LNCAP (cell line): Measurements from ENCODE around the gene CAPNS1.

ENCODE experiments used
- CTCF ChIP-seq: fragments of 450-650 bp; IDR thresholded peaks from 2 replicates; pipeline ENCODE4 v1.5.1; 2017; ENCODE audit warnings: mild to moderate bottlenecking

The CAPNS1 gene

GRCh38 chr19:36115453-36116343, 24.2 kb upstream of the CAPNS1 start, which contains the start of gene TBCB:
Gene TBCB (plus strand): TSS chr19:36115468. CDS start chr19:36115561, 93 bp downstream.
- no peak for TF ChIP-seq CTCF

GRCh38 chr19:36116344-36116637, 23.6 kb upstream of the CAPNS1 start:
- TF ChIP-seq CTCF = no peak

GRCh38 chr19:36120092-36120983, 19.5 kb upstream of the CAPNS1 start:
- TF ChIP-seq CTCF = no peak

- no peak for TF ChIP-seq CTCF
Observed at GRCh38 chr19:36120984-36121358, 18.9 kb upstream of the CAPNS1 start.

- TF ChIP-seq CTCF = no peak
Observed at GRCh38 chr19:36121486-36122124, 18.3 kb upstream of the CAPNS1 start.

GRCh38 chr19:36125557-36125956, 14.3 kb upstream of the CAPNS1 start:
- TF ChIP-seq CTCF = no peak

GRCh38 chr19:36128392-36128736, 11.5 kb upstream of the CAPNS1 start:
- TF ChIP-seq CTCF = no peak
